Left lung (tissue), 10 donors: ENCODE measurements around the gene DOCK3. TPM values are rescaled to one million over a fixed set of nuclear protein-coding genes. Genes with fewer than 3 reads are reported as not detected.
"Not testable (repeated sequence)": the region's sequence is repeated elsewhere in the genome, so short reads cannot be mapped to it uniquely, and the experiment has no call there.

Experiments
- ATAC-seq: fragments of 200-7000 bp; cut with Tn5 transposase; one replicate; pipeline ENCODE4 v1.9.1; 2020; ENCODE audit warnings: moderate library complexity
- DNase-seq, 4 donors: peaks; one replicate each; pipeline ENCODE4 v3.0.0-alpha.2; 2013 to 2020
- H3K27ac ChIP-seq, 2 donors: fragments of 200-600 bp; sonication (generic) in 1 of 2; one replicate each; pipeline versions ENCODE4 v1.5.0 to v1.8.0; 2020 to 2021
- H3K27me3 ChIP-seq, 2 donors: fragments of 200-600 bp; sonication (generic) in 1 of 2; one replicate each; pipeline versions ENCODE4 v1.5.0 to v1.8.0; 2020 to 2021
- H3K36me3 ChIP-seq, 2 donors: fragments of 200-600 bp; sonication (generic) in 1 of 2; one replicate each; pipeline versions ENCODE4 v1.5.0 to v1.8.0; 2020 to 2021
- H3K4me1 ChIP-seq, 2 donors: fragments of 200-600 bp; one replicate each; pipeline ENCODE4 v1.8.0; 2021
- H3K4me3 ChIP-seq, 2 donors: fragments of 200-600 bp; sonication (generic) in 1 of 2; one replicate each; pipeline versions ENCODE4 v1.5.0 to v1.8.0; 2020 to 2021; ENCODE audit warnings: mild to moderate bottlenecking in 1 of 2
- H3K9me3 ChIP-seq, 2 donors: fragments of 200-600 bp; sonication (generic) in 1 of 2; one replicate each; pipeline versions ENCODE4 v1.5.0 to v1.8.0; 2020 to 2021
- intact Hi-C, 2 donors: fragments of 100-400 bp; cut with DNase I; formaldehyde crosslinking; loops; one replicate each; pipeline versions ENCODE4 v1.11.2 to v1.14.2; 2022
- polyA plus RNA-seq, 6 donors: library from polyadenylated mRNA; unstranded; fragments of 120-200 nt; gene quantifications; one replicate each; pipeline ENCODE4 v1.2.1, GENCODE V29; 2013; ENCODE audit not compliant: insufficient read length in 6 of 6
- total RNA-seq, 2 donors: library from RNA; stranded (reverse); fragmentation: NEBNext Ultra II Directional; extraction: Animal tissue kit (Norgen Biotek cat#: 25700); gene quantifications; one replicate each; pipeline ENCODE4 v1.2.1, GENCODE V29; 2021
- TF ChIP-seq, protein P1 (sequence below), 2 donors: fragments of 200-600 bp; sonication (generic) in 1 of 2; IDR thresholded peaks; one replicate each; pipeline versions ENCODE4 v1.5.0 to v1.8.0; 2021; ENCODE audit warnings: antibody characterized with exemption in 2 of 2
- donor health status: DM: no; HTN: yes; CAD: no.
- donor health status: DM: no; HTN: no; CAD: no.

DOCK3 gene
- total and polyA plus RNA-seq, 8 donors: 0.34 to 2.2 (median 1.8) TPM

DNA sequence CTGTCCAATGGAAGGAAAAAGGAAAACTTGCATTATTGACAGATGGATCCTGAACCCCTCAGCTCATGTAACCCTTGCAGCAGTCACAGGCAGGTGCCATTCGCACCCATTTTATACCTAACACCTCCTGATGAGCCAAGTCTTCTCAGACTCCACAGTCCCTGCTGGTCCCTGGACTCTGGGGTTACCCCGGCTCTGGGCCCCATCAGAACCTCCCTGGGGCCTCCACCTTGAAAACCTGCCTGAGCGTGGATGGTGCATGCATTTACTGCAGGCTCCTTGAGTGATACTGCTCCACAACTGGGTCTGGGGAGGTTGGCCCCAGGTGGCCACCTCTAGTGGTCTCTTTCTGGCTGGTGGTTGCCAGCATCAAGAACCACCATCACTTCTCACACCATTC is 15.9 kb upstream of the DOCK3 start:
- no peak for ATAC-seq
- Histone ChIP-seq H3K27ac (no peak overlapping the region), H3K4me3 (no peak overlapping the region)

GRCh38 chr3:50660386-50660785 is 14.3 kb upstream of the DOCK3 start:
- peaks cover 4 to 16% of the 10 kb centered on the region in 2 donors for H3K4me1 ChIP-seq
- H3K27ac ChIP-seq: no peak overlapping the region
- no peak overlapping the region for H3K4me3 ChIP-seq
- no peak for DNase-seq
- intact Hi-C loops: no loop called here
- no peaks in the 10 kb centered on the region for H3K9me3 ChIP-seq
- TF ChIP-seq, protein P1, sequence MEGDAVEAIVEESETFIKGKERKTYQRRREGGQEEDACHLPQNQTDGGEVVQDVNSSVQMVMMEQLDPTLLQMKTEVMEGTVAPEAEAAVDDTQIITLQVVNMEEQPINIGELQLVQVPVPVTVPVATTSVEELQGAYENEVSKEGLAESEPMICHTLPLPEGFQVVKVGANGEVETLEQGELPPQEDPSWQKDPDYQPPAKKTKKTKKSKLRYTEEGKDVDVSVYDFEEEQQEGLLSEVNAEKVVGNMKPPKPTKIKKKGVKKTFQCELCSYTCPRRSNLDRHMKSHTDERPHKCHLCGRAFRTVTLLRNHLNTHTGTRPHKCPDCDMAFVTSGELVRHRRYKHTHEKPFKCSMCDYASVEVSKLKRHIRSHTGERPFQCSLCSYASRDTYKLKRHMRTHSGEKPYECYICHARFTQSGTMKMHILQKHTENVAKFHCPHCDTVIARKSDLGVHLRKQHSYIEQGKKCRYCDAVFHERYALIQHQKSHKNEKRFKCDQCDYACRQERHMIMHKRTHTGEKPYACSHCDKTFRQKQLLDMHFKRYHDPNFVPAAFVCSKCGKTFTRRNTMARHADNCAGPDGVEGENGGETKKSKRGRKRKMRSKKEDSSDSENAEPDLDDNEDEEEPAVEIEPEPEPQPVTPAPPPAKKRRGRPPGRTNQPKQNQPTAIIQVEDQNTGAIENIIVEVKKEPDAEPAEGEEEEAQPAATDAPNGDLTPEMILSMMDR (IDR thresholded peaks at IDR 0.05): no peak
- no peaks in the 10 kb centered on the region for H3K36me3 ChIP-seq
- ATAC-seq: no peak
- H3K27me3 ChIP-seq: no peaks in the 10 kb centered on the region

More for the DNA sequence above, 15.9 kb upstream of the DOCK3 start:
- DNase-seq: no peak
- Histone ChIP-seq H3K4me1 (peaks cover 4 to 15% of the 10 kb centered on the region in 2 donors), H3K9me3 (no peaks in the 10 kb centered on the region), H3K36me3 (no peaks in the 10 kb centered on the region), H3K27me3 (no peaks in the 10 kb centered on the region)
- intact Hi-C loops: no loop called here
- TF ChIP-seq, protein P1 (IDR thresholded peaks at IDR 0.05): no peak

DNA sequence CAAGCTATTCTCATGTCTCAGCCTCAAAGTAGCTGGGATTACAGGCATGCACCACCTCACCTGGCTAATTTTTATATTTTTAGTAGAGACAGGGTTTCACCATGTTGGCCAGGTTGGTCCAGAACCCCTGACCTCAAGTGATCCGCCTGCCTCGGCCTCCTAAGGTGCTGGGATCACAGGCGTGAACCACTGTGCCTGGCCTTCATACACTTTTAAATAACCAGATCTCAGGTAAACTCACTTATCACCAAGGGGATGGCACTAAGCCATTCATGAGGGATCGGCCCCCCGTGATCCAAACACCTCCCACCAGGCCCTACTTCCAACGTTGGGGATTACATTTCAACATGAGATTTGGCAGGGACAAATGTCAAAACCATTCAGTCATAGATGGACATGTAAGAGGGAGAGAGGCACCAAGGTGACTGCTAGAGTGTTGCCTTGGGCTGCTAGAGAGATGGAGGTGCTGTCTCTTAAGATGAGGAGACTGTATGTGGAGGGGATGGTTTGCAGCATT is 13.3 kb upstream of the DOCK3 start:
- H3K27me3 ChIP-seq: no peaks in the 10 kb centered on the region
- no peak overlapping the region for H3K4me3 ChIP-seq
- ATAC-seq (no peak), DNase-seq (peak in 1 of 4 donors; percentile 10)
- H3K36me3 ChIP-seq: no peaks in the 10 kb centered on the region
- H3K27ac ChIP-seq: no peak overlapping the region
- intact Hi-C loops: no loop called here
- H3K4me1 ChIP-seq: peaks cover 4 to 16% of the 10 kb centered on the region in 2 donors
- no peaks in the 10 kb centered on the region for H3K9me3 ChIP-seq
- TF ChIP-seq, protein P1 (IDR thresholded peaks at IDR 0.05): no peak

- ATAC-seq (no peak), DNase-seq (peak in 1 of 4 donors; percentile 11)
- Histone ChIP-seq H3K27me3 (no peaks in the 10 kb centered on the region), H3K4me3 (no peak overlapping the region), H3K9me3 (no peaks in the 10 kb centered on the region), H3K27ac (no peak overlapping the region), H3K4me1 (peaks cover 4 to 16% of the 10 kb centered on the region in 2 donors), H3K36me3 (no peaks in the 10 kb centered on the region)
- intact Hi-C loops: no loop called here
- TF ChIP-seq, protein P1 (IDR thresholded peaks at IDR 0.05): no peak
These were observed 12.3 kb upstream of the DOCK3 start for GRCh38 chr3:50662408-50662807.

DNA sequence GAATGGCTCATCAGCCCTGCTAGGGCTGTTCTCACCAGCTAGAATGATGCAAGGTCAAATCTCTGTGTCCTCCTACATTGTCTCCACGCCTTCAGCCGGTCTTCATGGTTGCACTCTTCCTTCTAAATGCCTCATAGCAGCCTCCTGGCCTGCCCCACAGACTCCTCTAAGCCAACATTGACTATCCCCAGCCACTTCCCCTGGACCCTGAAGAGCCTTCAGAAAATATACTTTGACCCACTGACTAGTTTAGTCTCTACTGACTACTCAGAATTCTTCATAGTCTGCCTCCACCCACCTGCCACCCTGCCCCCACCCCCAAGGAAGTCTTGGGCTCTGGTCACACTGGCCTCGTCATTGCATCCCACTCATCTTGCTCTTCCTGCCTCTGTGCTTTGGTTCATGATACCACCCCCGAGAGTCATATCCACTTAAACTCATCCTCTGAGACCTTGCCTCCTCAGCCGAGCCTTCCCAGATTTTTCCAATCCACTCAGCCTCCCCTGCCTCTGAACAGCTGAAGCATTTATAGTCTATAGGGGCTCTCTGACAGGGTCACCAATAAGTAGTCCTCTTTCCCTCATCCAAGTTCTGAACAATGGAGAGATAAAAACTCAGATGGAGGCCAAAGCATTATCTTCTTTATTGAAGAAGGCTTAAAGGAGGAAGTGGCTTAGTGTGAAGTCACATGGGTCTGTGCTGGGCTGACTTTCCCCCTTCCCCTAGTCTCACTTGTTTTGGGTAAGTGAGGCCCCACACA is 9.5 kb upstream of the DOCK3 start:
- Histone ChIP-seq H3K4me3 (no peak overlapping the region), H3K27ac (no peak overlapping the region), H3K4me1 (peaks cover 4 to 16% of the 10 kb centered on the region in 2 donors), H3K9me3 (no peaks in the 10 kb centered on the region), H3K27me3 (no peaks in the 10 kb centered on the region), H3K36me3 (no peaks in the 10 kb centered on the region)
- ATAC-seq (peak; percentile 36), DNase-seq (no peak)
- intact Hi-C loops: no loop called here
- TF ChIP-seq, protein P1 (IDR thresholded peaks at IDR 0.05): no peak

- DNase-seq, H3K4me3 ChIP-seq, H3K27me3 ChIP-seq, H3K27ac ChIP-seq, H3K9me3 ChIP-seq, intact Hi-C loops, H3K36me3 ChIP-seq, ATAC-seq: not testable (repeated sequence)
- H3K4me1 ChIP-seq: peaks cover 4 to 16% of the 10 kb centered on the region in 2 donors
These were observed 8.9 kb upstream of the DOCK3 start for GRCh38 chr3:50665841-50666115.
